Tibial nerve (tissue), 4 donors: ENCODE measurements around the gene LGALS4. TPM values are rescaled to one million over a fixed set of nuclear protein-coding genes. Genes with fewer than 3 reads are reported as not detected.
A peak's percentile ranks its signal among the peaks of the same experiment; 100 is the strongest.

Experiments
- DNase-seq, 2 donors: peaks; one replicate each; pipeline ENCODE4 v3.0.0-alpha.2; 2019; ENCODE audit warnings: low spot score in 2 of 2
- H3K27ac ChIP-seq, 4 donors: fragments of 200-600 bp; sonication (generic) in 3 of 4; one replicate each; pipeline ENCODE4 v1.5.1; 2017 to 2019; ENCODE audit warnings: mild to moderate bottlenecking in 1 of 4
- H3K27me3 ChIP-seq, 2 donors: fragments of 200-600 bp; sonication (generic) in 1 of 2; one replicate each; pipeline versions ENCODE4 v1.5.1 to v1.6.0; 2017 to 2019
- H3K36me3 ChIP-seq, 3 donors: fragments of 200-600 bp; sonication (generic); one replicate each; pipeline ENCODE4 v1.5.1; 2018 to 2019
- H3K4me1 ChIP-seq, 4 donors: fragments of 200-600 bp; sonication (generic) in 3 of 4; one replicate each; pipeline ENCODE4 v1.5.1; 2017 to 2019
- H3K4me3 ChIP-seq, 4 donors: fragments of 200-600 bp; sonication (generic) in 3 of 4; one replicate each; pipeline ENCODE4 v1.5.1; 2017 to 2019; ENCODE audit warnings: mild to moderate bottlenecking in 1 of 4, moderate library complexity in 1 of 4
- H3K9me3 ChIP-seq, 4 donors: fragments of 200-600 bp; sonication (generic) in 3 of 4; one replicate each; pipeline ENCODE4 v1.5.1; 2017 to 2019
- EP300 ChIP-seq, 2 donors: sonication (generic); formaldehyde crosslinking; IDR thresholded peaks; one replicate each; pipeline ENCODE4 v1.6.1; 2017; ENCODE audit warnings: antibody characterized with exemption in 2 of 2, mild to moderate bottlenecking in 1 of 2
- POLR2A ChIP-seq, 2 donors: fragments of 450-650 bp; IDR thresholded peaks; one replicate each; pipeline ENCODE4 v1.6.1; 2017; ENCODE audit warnings: antibody characterized with exemption in 2 of 2, mild to moderate bottlenecking in 2 of 2, moderate library complexity in 2 of 2
- WGBS, 2 donors: methylation state at CpG; one replicate each; pipeline ENCODE4 v1.1.5; 2018; 5-methylcytosine and 5-hydroxymethylcytosine counted together
- total RNA-seq, 4 donors: library from RNA; depleted of rRNA; stranded (reverse); fragments of >200 nt; gene quantifications; one replicate each; pipeline ENCODE4 v1.1.0, GENCODE V29; 2016
- TF ChIP-seq, protein P1 (sequence below), 5 experiments: fragments of 200-600 bp in 3 of 5; fragments of 450-650 bp in 2 of 5; sonication (generic) in 3 of 5; IDR thresholded peaks; one replicate each; pipeline ENCODE4 v1.5.1; 2016 to 2019; ENCODE audit warnings: antibody characterized with exemption in 5 of 5, mild to moderate bottlenecking in 3 of 5, moderate library complexity in 2 of 5

The LGALS4 gene
- total RNA-seq, 4 donors from 2014 or later: 0.20 to 2.1 (median 0.63) TPM; not detected in 1

DNA sequence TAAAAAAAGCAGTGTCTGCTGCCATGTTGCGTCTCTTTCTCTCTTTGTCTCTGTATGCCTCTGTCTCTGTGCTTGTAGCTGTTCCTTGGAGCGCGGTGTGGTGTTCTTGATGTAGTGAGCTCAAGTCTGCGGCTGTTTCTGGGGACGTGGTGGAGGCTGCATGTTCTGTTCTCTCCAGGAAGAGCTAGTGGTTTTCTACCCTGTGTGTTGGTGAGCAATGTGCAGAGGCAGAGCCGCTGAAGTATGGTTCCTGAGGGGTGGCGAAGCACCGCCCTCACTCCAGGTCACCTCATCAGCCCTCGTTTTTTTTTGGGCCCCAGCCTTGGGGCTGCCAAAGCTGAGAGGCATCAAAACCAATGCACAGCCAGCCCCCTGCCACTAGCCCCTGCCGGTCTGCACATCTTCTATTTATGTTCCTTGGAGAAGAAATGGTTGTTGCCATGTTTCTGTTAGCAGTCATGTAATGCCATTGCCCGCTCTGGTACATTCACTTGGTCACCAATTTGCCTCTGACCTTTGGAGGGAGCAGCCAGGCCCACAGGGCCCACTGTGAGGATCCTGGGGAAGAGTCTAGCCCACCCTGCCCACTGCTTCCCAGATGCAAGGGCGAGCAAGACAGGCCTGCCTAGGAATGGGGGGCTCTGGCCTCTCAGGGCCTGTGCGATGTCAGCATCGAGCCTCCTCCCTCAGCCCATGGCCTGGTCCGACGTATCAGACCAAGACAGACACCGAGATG, 29.9 kb upstream of the LGALS4 start:
- Histone ChIP-seq H3K4me1 (peaks cover 0 to 56% (median 15%) of the 10 kb centered on the region in 4 donors), H3K27ac (peak overlapping the region in 2 of 4 donors; percentile 10 to 62)

DNA sequence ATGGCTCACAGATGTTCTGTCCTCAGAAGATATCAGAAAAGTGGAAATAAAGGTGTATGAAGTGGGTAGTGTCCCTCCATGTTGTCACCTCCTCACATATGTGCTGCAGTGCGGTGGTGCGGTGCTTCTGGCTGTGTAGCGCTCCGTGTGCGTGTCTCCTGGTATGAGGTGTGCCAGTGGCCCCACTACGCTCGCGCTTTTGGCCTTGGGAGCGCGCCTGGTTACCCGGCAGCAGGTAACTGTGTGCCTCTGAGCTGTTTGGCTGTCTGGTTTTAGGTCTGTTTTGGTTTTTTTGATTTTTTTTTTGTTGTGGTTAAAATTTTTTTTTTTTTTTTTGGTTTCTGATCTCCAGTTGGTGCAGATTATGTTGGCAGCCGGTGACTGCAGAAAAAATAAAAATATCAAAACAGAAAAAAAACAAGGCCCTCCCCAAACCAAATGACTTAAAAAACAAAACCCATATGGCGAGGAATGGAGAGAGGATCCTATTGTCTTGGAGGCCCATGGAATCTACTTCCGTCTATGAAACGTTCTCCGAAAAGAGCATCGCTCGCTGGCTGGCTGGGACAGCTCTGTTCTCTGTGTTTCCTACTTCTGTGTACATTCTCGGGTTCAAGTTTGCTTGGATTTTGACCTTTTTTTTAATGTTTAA, 29.2 kb upstream of the LGALS4 start:
- no peak for TF ChIP-seq POLR2A (IDR thresholded peaks at IDR 0.05)
- TF ChIP-seq EP300 (IDR thresholded peaks at IDR 0.05): peak in 1 of 2 donors; percentile 14
- TF ChIP-seq, protein P1, sequence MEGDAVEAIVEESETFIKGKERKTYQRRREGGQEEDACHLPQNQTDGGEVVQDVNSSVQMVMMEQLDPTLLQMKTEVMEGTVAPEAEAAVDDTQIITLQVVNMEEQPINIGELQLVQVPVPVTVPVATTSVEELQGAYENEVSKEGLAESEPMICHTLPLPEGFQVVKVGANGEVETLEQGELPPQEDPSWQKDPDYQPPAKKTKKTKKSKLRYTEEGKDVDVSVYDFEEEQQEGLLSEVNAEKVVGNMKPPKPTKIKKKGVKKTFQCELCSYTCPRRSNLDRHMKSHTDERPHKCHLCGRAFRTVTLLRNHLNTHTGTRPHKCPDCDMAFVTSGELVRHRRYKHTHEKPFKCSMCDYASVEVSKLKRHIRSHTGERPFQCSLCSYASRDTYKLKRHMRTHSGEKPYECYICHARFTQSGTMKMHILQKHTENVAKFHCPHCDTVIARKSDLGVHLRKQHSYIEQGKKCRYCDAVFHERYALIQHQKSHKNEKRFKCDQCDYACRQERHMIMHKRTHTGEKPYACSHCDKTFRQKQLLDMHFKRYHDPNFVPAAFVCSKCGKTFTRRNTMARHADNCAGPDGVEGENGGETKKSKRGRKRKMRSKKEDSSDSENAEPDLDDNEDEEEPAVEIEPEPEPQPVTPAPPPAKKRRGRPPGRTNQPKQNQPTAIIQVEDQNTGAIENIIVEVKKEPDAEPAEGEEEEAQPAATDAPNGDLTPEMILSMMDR (IDR thresholded peaks at IDR 0.05): no peak
- DNase-seq: no peak
- Histone ChIP-seq H3K27ac (peak overlapping the region in 1 of 4 donors; percentile 4), H3K36me3 (peaks cover 26 to 100% (median 96%) of the 10 kb centered on the region in 3 donors), H3K4me3 (no peak overlapping the region), H3K4me1 (peaks cover 0 to 49% (median 8%) of the 10 kb centered on the region in 4 donors), H3K27me3 (no peaks in the 10 kb centered on the region), H3K9me3 (no peaks in the 10 kb centered on the region)
- 92% methylated on average over 19 of the region's 19 CpGs for WGBS, 2 donors

More for the DNA sequence above, 29.9 kb upstream of the LGALS4 start:
- H3K27me3 ChIP-seq: no peaks in the 10 kb centered on the region
- WGBS, 2 donors: 83 to 89% methylated on average over 15 to 16 of the region's 17 CpGs
- H3K36me3 ChIP-seq: peaks cover 22 to 100% (median 93%) of the 10 kb centered on the region in 3 donors
- no peak for DNase-seq
- H3K9me3 ChIP-seq: no peaks in the 10 kb centered on the region
- TF ChIP-seq, protein P1 (IDR thresholded peaks at IDR 0.05): no peak
- TF ChIP-seq EP300 (IDR thresholded peaks at IDR 0.05) (no peak), POLR2A (IDR thresholded peaks at IDR 0.05) (no peak)
- H3K4me3 ChIP-seq: no peak overlapping the region

DNA sequence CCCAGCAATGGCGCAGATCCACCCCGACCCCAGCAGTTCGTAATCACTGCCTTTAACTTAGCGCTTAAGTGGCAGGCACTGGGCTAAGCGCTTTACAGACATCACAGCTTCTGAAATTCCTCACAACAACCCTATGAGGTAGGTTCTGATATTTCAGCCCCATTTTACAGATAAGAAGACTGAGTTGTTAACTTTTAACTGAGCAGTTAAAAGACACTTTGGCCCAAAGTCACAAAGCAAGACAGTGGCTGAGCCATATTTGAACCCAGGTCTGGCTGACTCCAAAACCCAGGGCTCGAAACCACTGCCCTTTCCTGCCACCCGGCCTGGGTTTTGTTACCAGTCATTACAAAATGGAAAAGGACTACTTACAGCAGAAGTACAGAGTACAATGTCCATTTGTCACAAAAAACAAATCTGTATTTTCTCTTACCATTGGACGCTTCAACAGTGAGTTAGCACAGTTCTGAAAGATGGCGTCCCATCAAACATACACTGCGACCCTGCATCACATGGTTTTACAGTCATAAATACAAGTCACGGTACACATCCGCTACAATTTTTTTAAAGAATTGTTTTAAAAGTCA, 28.5 kb upstream of the LGALS4 start:
- peaks cover 0 to 42% (median 6%) of the 10 kb centered on the region in 4 donors for H3K4me1 ChIP-seq

DNA sequence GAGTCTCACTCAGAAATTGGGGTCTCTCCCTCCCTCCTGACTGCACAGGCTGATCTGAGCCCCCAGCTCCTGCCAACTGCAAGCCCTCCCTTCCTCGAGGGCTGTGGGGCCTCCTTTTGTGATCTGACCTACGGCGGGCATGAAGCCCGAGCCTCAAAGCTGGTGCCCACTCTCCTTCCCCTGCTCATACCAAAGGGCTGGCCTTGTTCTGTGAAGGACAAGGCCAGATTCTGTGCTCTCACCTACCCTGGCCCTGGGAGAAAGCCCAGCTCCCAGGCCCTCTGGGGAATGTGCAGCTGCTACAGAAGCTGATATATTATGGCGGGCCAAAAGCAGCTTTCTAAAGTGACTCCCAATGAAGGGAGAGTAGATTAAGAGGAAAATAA, 27.8 kb upstream of the LGALS4 start:
- H3K9me3 ChIP-seq: no peaks in the 10 kb centered on the region
- no peak for TF ChIP-seq EP300 (IDR thresholded peaks at IDR 0.05)
- TF ChIP-seq, protein P1 (IDR thresholded peaks at IDR 0.05): no peak
- TF ChIP-seq POLR2A (IDR thresholded peaks at IDR 0.05): no peak
- no peak overlapping the region for H3K27ac ChIP-seq
- H3K36me3 ChIP-seq: peaks cover 27 to 100% (median 85%) of the 10 kb centered on the region in 3 donors
- H3K4me3 ChIP-seq: no peak overlapping the region
- DNase-seq: no peak
- 80 to 83% methylated on average over 2 to 5 of the region's 5 CpGs for WGBS, 2 donors
- H3K4me1 ChIP-seq: peaks cover 0 to 35% (median 2%) of the 10 kb centered on the region in 4 donors
- no peaks in the 10 kb centered on the region for H3K27me3 ChIP-seq

More for the DNA sequence above, 28.5 kb upstream of the LGALS4 start:
- no peak for DNase-seq
- H3K27me3 ChIP-seq: no peaks in the 10 kb centered on the region
- TF ChIP-seq, protein P1 (IDR thresholded peaks at IDR 0.05): no peak
- TF ChIP-seq POLR2A (IDR thresholded peaks at IDR 0.05): no peak
- TF ChIP-seq EP300 (IDR thresholded peaks at IDR 0.05): no peak
- H3K4me3 ChIP-seq: no peak overlapping the region
- WGBS, 2 donors: 86 to 90% methylated on average over 12 of the region's 12 CpGs
- H3K27ac ChIP-seq: no peak overlapping the region
- H3K36me3 ChIP-seq: peaks cover 27 to 100% (median 91%) of the 10 kb centered on the region in 3 donors
- H3K9me3 ChIP-seq: no peaks in the 10 kb centered on the region
